Germinal center (tissue), 1 donor: ENCODE results near the gene NEURL1.
"Not testable (repeated sequence)": the region's sequence is repeated elsewhere in the genome, so short reads cannot be mapped to it uniquely, and the experiment has no call there.

Experiments
- DNase-seq: peaks from one replicate; pipeline ENCODE4 v3.0.0; 2012; ENCODE audit warnings: mixed read lengths, low spot score

The NEURL1 gene

DNA sequence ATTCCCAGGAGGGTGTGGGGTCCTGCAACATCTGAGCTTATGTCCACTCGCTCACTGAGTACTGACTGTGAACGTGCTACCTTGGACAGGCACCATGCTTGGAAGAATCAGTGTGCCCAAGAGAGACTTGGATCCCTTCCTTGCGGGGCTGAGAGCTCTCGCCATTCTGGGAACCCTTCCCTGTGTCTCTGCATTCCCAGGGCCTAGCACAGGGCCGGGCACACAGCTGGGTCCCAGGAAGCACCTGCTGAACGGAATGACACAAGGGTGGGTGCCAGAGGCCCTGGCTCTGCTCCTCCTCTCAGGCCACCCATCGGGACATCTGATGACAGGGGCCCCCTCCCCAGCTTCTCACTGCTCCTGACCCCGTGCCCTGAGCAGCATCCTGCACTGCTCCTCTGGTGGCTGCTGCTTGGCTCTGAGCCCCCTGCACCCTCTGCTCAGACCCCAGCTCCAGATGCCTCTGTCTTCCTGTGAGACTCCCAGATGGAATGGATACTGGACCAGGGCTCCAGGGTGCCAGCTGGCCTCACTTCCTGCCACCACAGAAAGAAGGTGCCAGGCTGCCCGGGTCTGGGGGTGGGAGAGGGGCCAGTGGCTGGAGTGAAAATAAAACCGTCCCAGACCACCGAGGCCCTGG, 129.6 kb downstream of the NEURL1 start:
- DNase-seq: no peak

GRCh38 chr10:103626178-103626577, 132.7 kb downstream of the NEURL1 start:
- no peak for DNase-seq

GRCh38 chr10:103627111-103627892, 133.8 kb downstream of the NEURL1 start:
- DNase-seq: no peak

- no peak for DNase-seq
These were observed 134.4 kb downstream of the NEURL1 start for GRCh38 chr10:103627893-103628292.

- DNase-seq: no peak
These were observed 136.1 kb downstream of the NEURL1 start for GRCh38 chr10:103629581-103629980.

- no peak for DNase-seq
These were observed 136.7 kb downstream of the NEURL1 start for GRCh38 chr10:103630156-103630555.

GRCh38 chr10:103632247-103632642, 138.7 kb downstream of the NEURL1 start:
- DNase-seq: no peak

GRCh38 chr10:103632871-103633270, 139.4 kb downstream of the NEURL1 start:
- not testable (repeated sequence) for DNase-seq

DNA sequence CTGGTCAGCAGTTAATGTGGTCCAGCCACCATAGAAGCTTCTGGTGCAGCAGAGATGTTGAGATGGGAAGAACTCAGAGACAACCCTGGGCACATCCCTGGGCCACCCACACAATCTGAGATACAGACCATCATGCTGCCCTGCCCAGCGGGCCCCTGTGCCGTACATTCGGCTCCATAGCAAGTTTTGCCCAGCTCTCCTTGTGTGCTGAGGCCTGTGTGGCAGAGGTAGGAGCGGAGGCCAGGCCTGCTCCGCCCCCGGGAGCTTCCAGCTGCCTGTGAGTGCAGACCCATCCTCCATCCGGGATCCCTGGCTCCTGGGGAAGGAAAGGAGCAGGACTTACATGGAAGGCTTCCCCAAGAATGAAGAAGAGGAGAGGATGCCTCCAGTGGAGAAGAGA, 140.3 kb downstream of the NEURL1 start:
- no peak for DNase-seq

- DNase-seq: no peak
These were observed 142.1 kb downstream of the NEURL1 start for GRCh38 chr10:103635580-103635979.

GRCh38 chr10:103636492-103636891, 143.0 kb downstream of the NEURL1 start:
- no peak for DNase-seq

- no peak for DNase-seq
These were observed 143.5 kb downstream of the NEURL1 start for GRCh38 chr10:103637011-103637410.

GRCh38 chr10:103637927-103638557, 144.5 kb downstream of the NEURL1 start:
- no peak for DNase-seq

DNA sequence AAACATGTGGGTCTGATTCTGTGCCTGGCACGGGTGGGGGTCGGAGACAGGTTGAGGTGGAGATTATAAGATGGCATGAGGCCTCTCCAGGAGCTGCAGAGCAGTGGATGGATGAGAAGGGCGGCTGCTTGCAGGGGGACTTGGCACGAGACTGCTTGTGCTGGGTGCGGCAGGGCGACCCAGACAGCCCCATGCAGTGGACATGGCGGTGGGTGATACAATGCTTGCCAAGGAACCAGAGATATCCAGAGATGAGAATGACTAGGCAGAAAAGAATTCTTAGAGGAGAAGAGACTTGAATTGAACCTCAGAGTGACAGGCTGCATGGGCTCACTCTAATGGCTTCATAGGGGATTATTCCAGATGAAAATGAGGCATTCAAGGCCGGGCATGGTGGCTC, 145.4 kb downstream of the NEURL1 start:
- no peak for DNase-seq

GRCh38 chr10:103640436-103641181, 147.1 kb downstream of the NEURL1 start:
- DNase-seq: no peak

DNA sequence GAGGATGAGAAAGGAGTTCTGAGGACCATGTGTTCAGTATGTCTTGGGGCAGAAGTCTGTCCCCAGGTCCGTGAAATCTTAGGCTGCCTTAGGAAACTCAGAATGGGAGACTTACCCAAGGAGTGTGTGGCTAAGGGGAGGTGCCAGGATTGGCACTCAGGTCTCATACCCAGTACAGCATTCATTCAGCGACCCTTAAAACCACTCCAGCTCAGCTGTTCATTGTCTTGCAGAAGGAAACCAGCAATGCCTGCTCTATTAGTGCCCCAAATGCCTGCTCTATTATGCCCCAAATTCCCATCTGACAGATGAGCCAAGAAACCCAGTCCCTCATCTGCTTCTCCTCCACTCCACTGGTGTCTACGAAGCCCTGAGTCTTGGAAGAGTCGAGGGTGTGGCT, 147.8 kb downstream of the NEURL1 start:
- no peak for DNase-seq
